K562 (cell line): ENCODE results near the gene GAB1. TPM values are rescaled to one million over a fixed set of nuclear protein-coding genes. Genes with fewer than 3 reads are reported as not detected.

ENCODE experiments used
- ATAC-seq: fragments of 200-7000 bp; cut with Tn5 transposase; 3 replicates; pipeline ENCODE4 v1.9.1; 2020; ENCODE audit warnings: moderate library complexity
- BruUV-seq: library from RNA; stranded (reverse); fragments of 400-500 nt; replicated peaks from 2 replicates; lab custom pipeline; 2021; lab: Mats Ljungman, UMichigan
- CTCF ChIA-PET: fragments of 300-600 bp; formaldehyde crosslinking; extraction: SDS; loops from one replicate; lab custom pipeline; 2021; ENCODE audit warnings: low intra/inter-chr PET ratio; lab: Yijun Ruan, JAX
- POLR2A ChIA-PET: fragments of 300-600, 350-650 bp; sonication (Branson Sonifier 250); formaldehyde crosslinking; extraction: SDS; loops from one replicate; lab custom pipeline; 2021; ENCODE audit warnings: antibody characterized with exemption, inconsistent platforms; lab: Yijun Ruan, JAX
- DNase-seq, 4 experiments: peaks; one replicate each; pipeline versions ENCODE4 v3.0.0 to v3.0.0-alpha.2; 2011 to 2018; ENCODE audit warnings: low spot score in 3 of 4, mixed read lengths in 3 of 4; ENCODE audit errors: extremely low read depth in 1 of 4
- FAIRE-seq: peaks from 2 replicates; lab custom pipeline; 2011; peaks lifted over from hg19 to GRCh38; lab: Jason Lieb, UNC
- H2AFZ ChIP-seq: 2 replicates; pipeline ENCODE4 v1.6.0; 2011; ENCODE audit warnings: low read depth, low read length, control low read depth, inconsistent platforms
- H3K27ac ChIP-seq: fragments of 200-600 bp; 3 replicates; pipeline ENCODE4 v1.8.0; 2011; ENCODE audit warnings: low read depth, mild to moderate bottlenecking, control low read depth, inconsistent platforms, low read length, moderate library complexity, mixed read lengths; ENCODE audit errors: extremely low read depth
- H3K27me3 ChIP-seq, 2 experiments: fragments of 300-600 bp in 1 of 2; 2 replicates in 1 of 2; 3 replicates in 1 of 2; pipeline versions ENCODE4 v1.6.0 to v1.8.0; 2011; ENCODE audit warnings: inconsistent platforms in 2 of 2, low read length in 2 of 2, mild to moderate bottlenecking in 1 of 2, mixed read lengths in 1 of 2, moderate library complexity in 1 of 2; ENCODE audit not compliant: control insufficient read depth in 2 of 2, insufficient read depth in 2 of 2
- H3K36me3 ChIP-seq: fragments of 300-600 bp; 3 replicates; pipeline ENCODE4 v1.8.0; 2011; ENCODE audit warnings: mild to moderate bottlenecking, low read length, inconsistent platforms; ENCODE audit not compliant: control insufficient read depth, insufficient read depth
- H3K4me1 ChIP-seq, 2 experiments: fragments of 200-600 bp in 1 of 2; replicated peaks in 1 of 2; 2 replicates in 1 of 2; 3 replicates in 1 of 2; pipeline versions ENCODE4 v1.5.1 to v1.8.0; 2011; ENCODE audit warnings: inconsistent platforms in 2 of 2, low read length in 2 of 2, mild to moderate bottlenecking in 1 of 2, mixed read lengths in 1 of 2, moderate library complexity in 1 of 2; ENCODE audit not compliant: control insufficient read depth in 2 of 2, insufficient read depth in 2 of 2
- H3K4me2 ChIP-seq: 2 replicates; pipeline ENCODE4 v1.6.1; 2011; ENCODE audit warnings: low read length, control low read depth, inconsistent platforms, mixed read lengths; ENCODE audit not compliant: insufficient read depth
- H3K4me3 ChIP-seq: fragments of 200-600 bp; sonication (generic), shearing (Covaris generic); 2 replicates; pipeline ENCODE4 v1.5.1; 2016; ENCODE audit warnings: control low read depth, inconsistent platforms
- H3K79me2 ChIP-seq: fragments of 200-600 bp; 3 replicates; pipeline ENCODE4 v1.8.0; 2011; ENCODE audit warnings: low read length, inconsistent platforms; ENCODE audit not compliant: control insufficient read depth, insufficient read depth
- H3K9ac ChIP-seq, 2 experiments: 2 replicates each; pipeline versions ENCODE4 v1.6.0 to v1.6.1; 2011; ENCODE audit warnings: low read depth in 2 of 2, low read length in 2 of 2, control low read depth in 1 of 2, inconsistent platforms in 1 of 2, mild to moderate bottlenecking in 1 of 2, mixed read lengths in 1 of 2; ENCODE audit not compliant: insufficient read depth in 1 of 2
- H3K9me1 ChIP-seq: one replicate; pipeline ENCODE4 v1.6.0; 2011; ENCODE audit warnings: inconsistent platforms, mild to moderate bottlenecking, low read length, moderate library complexity; ENCODE audit not compliant: control insufficient read depth, insufficient read depth
- H3K9me3 ChIP-seq: replicated peaks from 2 replicates; pipeline ENCODE4 v1.5.1; 2011; ENCODE audit warnings: low read depth, low read length, inconsistent platforms; ENCODE audit not compliant: control insufficient read depth, insufficient read depth
- H4K20me1 ChIP-seq: replicated peaks from 2 replicates; pipeline ENCODE4 v1.6.1; 2011; ENCODE audit warnings: low read length, inconsistent platforms, mixed read lengths; ENCODE audit not compliant: control insufficient read depth, insufficient read depth
- ARID3B ChIP-seq: fragments of 250-450 bp; sonication (Bioruptor Pico); IDR thresholded peaks from 2 replicates; pipeline ENCODE4 v1.4.0; 2020; ENCODE audit warnings: borderline replicate concordance
- COPS2 ChIP-seq: fragments of 450-650 bp; conservative IDR thresholded peaks from 2 replicates; pipeline ENCODE4 v1.6.1; 2016; ENCODE audit warnings: mild to moderate bottlenecking, moderate library complexity
- FUS ChIP-seq: fragments of 200-400 bp; formaldehyde crosslinking; optimal IDR thresholded peaks from 2 replicates; pipeline ENCODE3; 2017; ENCODE audit warnings: low read depth, low read length
- HOMEZ ChIP-seq: fragments of 250-450 bp; sonication (Bioruptor Pico); IDR thresholded peaks from 2 replicates; pipeline ENCODE4 v1.4.0; 2020; ENCODE audit warnings: mild to moderate bottlenecking, moderate library complexity
- NCOA1 ChIP-seq: fragments of 450-650 bp; IDR thresholded peaks from 2 replicates; pipeline ENCODE4 v1.6.1; 2016; ENCODE audit warnings: low read depth
- RBM15 ChIP-seq: fragments of 200-400 bp; formaldehyde crosslinking; IDR thresholded peaks from 2 replicates; pipeline ENCODE4 v1.6.1; 2018; ENCODE audit warnings: mild to moderate bottlenecking, low read length, moderate library complexity; ENCODE audit not compliant: insufficient read depth
- ZFP1 ChIP-seq: fragments of 450-650 bp; formaldehyde crosslinking; IDR thresholded peaks from 2 replicates; pipeline ENCODE4 v1.4.0; 2020; ENCODE audit warnings: mild to moderate bottlenecking, mixed read lengths
- ZNF197 ChIP-seq: fragments of 200-800 bp; sonication (Bioruptor generic); IDR thresholded peaks from 2 replicates; pipeline ENCODE4 v1.6.1; 2016; ENCODE audit warnings: low read depth, missing genetic modification characterization, missing compliant biosample characterization
- ZNF512 ChIP-seq: IDR thresholded peaks from 2 replicates; pipeline ENCODE4 v1.6.1; 2016; ENCODE audit warnings: missing genetic modification characterization, missing compliant biosample characterization
- in situ Hi-C: fragments of 300-500 bp; cut with MboI; formaldehyde crosslinking; loops from 4 replicates; pipeline ENCODE4 v1.15.0; 2018; ENCODE audit warnings: inconsistent platforms, mixed read lengths
- intact Hi-C: fragments of 100-400 bp; cut with micrococcal nuclease; formaldehyde crosslinking; loops from 2 replicates; pipeline ENCODE4 v1.14.2; 2022
- polyA plus RNA-seq, 8 experiments: library from polyadenylated mRNA; depleted of rRNA in 4 of 8; stranded (reverse) in 5 of 8; unstranded in 3 of 8; fragments of >200 nt; fragmentation: Nextera tagmentation in 2 of 8; fragmentation: Illumina TruSeq in 1 of 8; extraction: Ambion mirVana in 2 of 8; extraction: Trizol in 1 of 8; gene quantifications; 2 replicates each; pipeline versions ENCODE4 v1.2.1 to v1.2.3, GENCODE V29; 2011 to 2014; ENCODE audit warnings: inconsistent platforms in 1 of 8, missing spikeins in 1 of 8
- total RNA-seq, 7 experiments: library from RNA; depleted of rRNA in 6 of 7; stranded (reverse); fragments of >200 nt in 6 of 7; fragmentation: Illumina TruSeq in 2 of 7; extraction: Trizol in 2 of 7; gene quantifications; 2 replicates each; pipeline versions ENCODE4 v1.2.1 to v1.2.3, GENCODE V29; 2011 to 2021; ENCODE audit warnings: low replicate concordance in 1 of 7

Gene GAB1
- total and polyA plus RNA-seq, 9 of the 15 experiments (the other 6 are each of a cell fraction or from before 2014, with no cell fraction given) = 1.3 to 14.6 (median 7.5) TPM

GRCh38 chr4:143515905-143516304 lies 179.2 kb downstream of the GAB1 start:
- Histone ChIP-seq H3K9me1 (no peaks in the 10 kb centered on the region), H3K79me2 (peaks cover 75% of the 10 kb centered on the region), H4K20me1 (peaks cover 11% of the 10 kb centered on the region), H3K27me3 (no peaks in the 10 kb centered on the region), H3K4me1 (peaks cover 0 to 8% of the 10 kb centered on the region in 2 experiments; a peak in 3 of 5 replicates), H3K4me2 (peak overlapping the region; percentile 89), H3K9ac (peak overlapping the region in 1 of 2 experiments; percentile 83; a peak in 2 of 4 replicates), H3K27ac (no peak overlapping the region), H3K36me3 (peaks cover 48% of the 10 kb centered on the region), H3K9me3 (no peaks in the 10 kb centered on the region), H2AFZ (no peak overlapping the region), H3K4me3 (peak overlapping the region; percentile 81)
- ChIA-PET POLR2A (no interaction called here), CTCF (no interaction called here)
- BruUV-seq = no TSS peak
- TF ChIP-seq ZFP1 (CRISPR knock-in tag) = no peak
- no peak for TF ChIP-seq NCOA1
- no peak for TF ChIP-seq ARID3B (CRISPR knock-in tag)
- 0 out of 2 replicates have a peak, but pooled peaks have one; percentile 19 for TF ChIP-seq ZNF512 (tag)
- TF ChIP-seq FUS = no peak
- TF ChIP-seq RBM15 = no peak
- no peak for TF ChIP-seq ZNF197
- TF ChIP-seq COPS2 = no peak
- TF ChIP-seq HOMEZ = no peak
- no peak for ATAC-seq
- FAIRE-seq = no peak
- DNase-seq = no peak
- in situ Hi-C loops (no loop called here), intact Hi-C loops (loop anchor here (10.0 kb wide), 1 partner anchor 619 kb away; no protein-coding TSS in a partner anchor)
